A673 (cell line): ENCODE measurements around the gene PPP2R5C.

Experiments
- EZH2 ChIP-seq: fragments of 200-600 bp; sonication (generic); IDR thresholded peaks from 2 replicates; pipeline ENCODE4 v1.6.1; 2017; ENCODE audit warnings: borderline replicate concordance, low read depth, mild to moderate bottlenecking, mixed read lengths, antibody characterized with exemption, low read length; ENCODE audit not compliant: poor library complexity, severe bottlenecking
- TF ChIP-seq, protein P1 (sequence below): fragments of 300-800, 200-600 bp; sonication (generic); conservative IDR thresholded peaks from 2 replicates; pipeline ENCODE4 v1.5.1; 2017; ENCODE audit warnings: low read depth, mild to moderate bottlenecking, antibody characterized with exemption, low read length, moderate library complexity, mixed read lengths

DNA sequence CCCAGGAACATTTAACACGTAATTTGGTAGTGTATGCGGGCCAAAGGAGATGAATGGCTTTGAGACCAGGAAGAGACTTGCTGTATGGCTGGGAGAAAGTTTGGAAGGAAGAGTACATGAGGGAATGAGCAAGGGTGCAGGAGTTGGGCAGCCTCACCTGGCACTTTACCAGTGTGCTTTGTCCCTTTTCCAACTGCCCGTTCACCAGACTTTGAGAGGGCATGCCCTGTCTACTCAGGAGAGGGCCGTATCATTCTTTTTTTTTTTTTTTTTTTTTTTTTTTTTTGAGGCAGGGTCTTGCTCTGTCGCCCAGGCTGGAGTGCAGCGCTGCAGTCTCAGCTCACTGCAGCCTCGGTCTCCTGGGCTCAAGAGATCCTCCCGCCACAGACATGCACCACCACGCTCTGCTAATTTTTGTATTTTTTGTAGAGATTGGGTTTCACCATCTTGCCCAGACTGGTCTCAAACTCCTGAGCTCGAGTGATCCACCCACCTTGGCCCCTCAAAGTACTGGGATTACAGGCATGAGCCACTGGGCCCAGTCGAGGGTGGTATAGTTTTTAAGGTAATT lies 209.4 kb downstream of the PPP2R5C start:
- TF ChIP-seq, protein P1, sequence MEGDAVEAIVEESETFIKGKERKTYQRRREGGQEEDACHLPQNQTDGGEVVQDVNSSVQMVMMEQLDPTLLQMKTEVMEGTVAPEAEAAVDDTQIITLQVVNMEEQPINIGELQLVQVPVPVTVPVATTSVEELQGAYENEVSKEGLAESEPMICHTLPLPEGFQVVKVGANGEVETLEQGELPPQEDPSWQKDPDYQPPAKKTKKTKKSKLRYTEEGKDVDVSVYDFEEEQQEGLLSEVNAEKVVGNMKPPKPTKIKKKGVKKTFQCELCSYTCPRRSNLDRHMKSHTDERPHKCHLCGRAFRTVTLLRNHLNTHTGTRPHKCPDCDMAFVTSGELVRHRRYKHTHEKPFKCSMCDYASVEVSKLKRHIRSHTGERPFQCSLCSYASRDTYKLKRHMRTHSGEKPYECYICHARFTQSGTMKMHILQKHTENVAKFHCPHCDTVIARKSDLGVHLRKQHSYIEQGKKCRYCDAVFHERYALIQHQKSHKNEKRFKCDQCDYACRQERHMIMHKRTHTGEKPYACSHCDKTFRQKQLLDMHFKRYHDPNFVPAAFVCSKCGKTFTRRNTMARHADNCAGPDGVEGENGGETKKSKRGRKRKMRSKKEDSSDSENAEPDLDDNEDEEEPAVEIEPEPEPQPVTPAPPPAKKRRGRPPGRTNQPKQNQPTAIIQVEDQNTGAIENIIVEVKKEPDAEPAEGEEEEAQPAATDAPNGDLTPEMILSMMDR: no peak
- TF ChIP-seq EZH2: no peak
